Myocyte (in vitro differentiated cells): ENCODE data around the gene ICAM4. TPM values are rescaled to one million over a fixed set of nuclear protein-coding genes. Genes with fewer than 3 reads are reported as not detected.
"Not testable (repeated sequence)": the region's sequence is repeated elsewhere in the genome, so short reads cannot be mapped to it uniquely, and the experiment has no call there.

ENCODE experiments used
- DNase-seq: peaks from one replicate; pipeline ENCODE4 v3.0.0-alpha.2; 2012; ENCODE audit warnings: low read depth
- total RNA-seq: library from RNA; depleted of rRNA; stranded (reverse); fragments of >200 nt; gene quantifications from 2 replicates; pipeline ENCODE4 v1.2.3, GENCODE V29; 2014

The ICAM4 gene
- total RNA-seq, 1 donor from 2014 or later: 1.4 TPM

DNA sequence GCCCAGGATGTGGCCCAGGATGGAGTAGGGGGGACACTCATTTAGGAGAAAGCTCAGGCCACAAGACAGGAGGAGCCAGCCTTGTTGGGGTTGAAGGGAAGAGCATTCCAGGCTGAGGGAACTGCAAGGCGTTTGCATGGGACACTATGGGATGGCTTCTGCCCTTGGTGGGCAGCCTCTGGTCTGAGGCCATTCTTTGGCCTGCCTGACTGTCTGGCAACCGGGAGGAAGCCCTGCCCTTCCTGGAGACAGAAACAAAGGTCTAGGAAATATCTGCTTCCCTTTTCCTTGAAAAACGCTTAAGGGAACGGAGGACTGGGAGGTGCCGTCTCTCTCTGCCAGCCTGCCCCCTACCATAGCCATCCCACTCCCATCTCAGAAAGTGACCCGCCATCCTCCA lies 18.7 kb upstream of the ICAM4 start:
- no peak for DNase-seq

GRCh38 chr19:10269333-10270179 lies 17.2 kb upstream of the ICAM4 start:
- peak; percentile 70 for DNase-seq

DNA sequence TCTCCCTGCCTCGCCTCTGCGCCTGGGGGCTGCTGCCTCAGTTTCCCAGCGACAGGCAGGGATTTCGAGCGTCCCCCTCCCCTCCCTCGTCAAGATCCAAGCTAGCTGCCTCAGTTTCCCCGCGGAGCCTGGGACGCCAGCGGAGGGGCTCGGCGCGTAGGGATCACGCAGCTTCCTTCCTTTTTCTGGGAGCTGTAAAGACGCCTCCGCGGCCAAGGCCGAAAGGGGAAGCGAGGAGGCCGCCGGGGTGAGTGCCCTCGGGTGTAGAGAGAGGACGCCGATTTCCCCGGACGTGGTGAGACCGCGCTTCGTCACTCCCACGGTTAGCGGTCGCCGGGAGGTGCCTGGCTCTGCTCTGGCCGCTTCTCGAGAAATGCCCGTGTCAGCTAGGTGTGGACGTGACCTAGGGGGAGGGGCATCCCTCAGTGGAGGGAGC lies 16.6 kb upstream of the ICAM4 start:
- DNase-seq: no peak

DNA sequence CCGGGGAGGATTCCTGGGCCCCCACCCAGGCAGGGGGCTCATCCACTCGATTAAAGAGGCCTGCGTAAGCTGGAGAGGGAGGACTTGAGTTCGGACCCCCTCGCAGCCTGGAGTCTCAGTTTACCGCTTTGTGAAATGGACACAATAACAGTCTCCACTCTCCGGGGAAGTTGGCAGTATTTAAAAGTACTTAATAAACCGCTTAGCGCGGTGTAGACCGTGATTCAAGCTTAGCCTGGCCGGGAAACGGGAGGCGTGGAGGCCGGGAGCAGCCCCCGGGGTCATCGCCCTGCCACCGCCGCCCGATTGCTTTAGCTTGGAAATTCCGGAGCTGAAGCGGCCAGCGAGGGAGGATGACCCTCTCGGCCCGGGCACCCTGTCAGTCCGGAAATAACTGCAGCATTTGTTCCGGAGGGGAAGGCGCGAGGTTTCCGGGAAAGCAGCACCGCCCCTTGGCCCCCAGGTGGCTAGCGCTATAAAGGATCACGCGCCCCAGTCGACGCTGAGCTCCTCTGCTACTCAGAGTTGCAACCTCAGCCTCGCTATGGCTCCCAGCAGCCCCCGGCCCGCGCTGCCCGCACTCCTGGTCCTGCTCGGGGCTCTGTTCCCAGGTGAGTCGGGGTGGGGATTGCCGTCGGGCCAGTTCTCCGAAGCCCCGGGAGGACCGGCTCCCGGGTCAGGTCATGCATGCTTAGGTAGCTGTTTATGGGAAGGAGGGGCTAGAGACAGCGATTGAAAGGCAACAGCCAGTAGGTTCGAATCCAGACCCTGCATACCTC lies 15.9 kb upstream of the ICAM4 start, which contains the start of gene ICAM1:
TSS of gene ICAM1 (plus strand) at position 505 of the 779 bp plus-strand sequence. CDS start at position 545, 40 bp downstream.
- peak; percentile 33 for DNase-seq

- no peak for DNase-seq
Observed at GRCh38 chr19:10271543-10272086, 15.1 kb upstream of the ICAM4 start.

DNA sequence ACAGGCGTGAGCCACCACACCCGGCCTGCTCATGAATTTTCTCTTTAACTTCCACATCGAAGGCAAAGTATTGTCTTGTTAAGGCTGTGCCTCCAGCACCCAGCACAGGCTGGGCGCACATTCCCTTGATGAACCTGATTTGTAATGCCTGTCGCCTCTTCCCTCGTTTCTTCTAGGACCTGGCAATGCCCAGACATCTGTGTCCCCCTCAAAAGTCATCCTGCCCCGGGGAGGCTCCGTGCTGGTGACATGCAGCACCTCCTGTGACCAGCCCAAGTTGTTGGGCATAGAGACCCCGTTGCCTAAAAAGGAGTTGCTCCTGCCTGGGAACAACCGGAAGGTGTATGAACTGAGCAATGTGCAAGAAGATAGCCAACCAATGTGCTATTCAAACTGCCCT lies 12.2 kb upstream of the ICAM4 start:
- DNase-seq: no peak

DNA sequence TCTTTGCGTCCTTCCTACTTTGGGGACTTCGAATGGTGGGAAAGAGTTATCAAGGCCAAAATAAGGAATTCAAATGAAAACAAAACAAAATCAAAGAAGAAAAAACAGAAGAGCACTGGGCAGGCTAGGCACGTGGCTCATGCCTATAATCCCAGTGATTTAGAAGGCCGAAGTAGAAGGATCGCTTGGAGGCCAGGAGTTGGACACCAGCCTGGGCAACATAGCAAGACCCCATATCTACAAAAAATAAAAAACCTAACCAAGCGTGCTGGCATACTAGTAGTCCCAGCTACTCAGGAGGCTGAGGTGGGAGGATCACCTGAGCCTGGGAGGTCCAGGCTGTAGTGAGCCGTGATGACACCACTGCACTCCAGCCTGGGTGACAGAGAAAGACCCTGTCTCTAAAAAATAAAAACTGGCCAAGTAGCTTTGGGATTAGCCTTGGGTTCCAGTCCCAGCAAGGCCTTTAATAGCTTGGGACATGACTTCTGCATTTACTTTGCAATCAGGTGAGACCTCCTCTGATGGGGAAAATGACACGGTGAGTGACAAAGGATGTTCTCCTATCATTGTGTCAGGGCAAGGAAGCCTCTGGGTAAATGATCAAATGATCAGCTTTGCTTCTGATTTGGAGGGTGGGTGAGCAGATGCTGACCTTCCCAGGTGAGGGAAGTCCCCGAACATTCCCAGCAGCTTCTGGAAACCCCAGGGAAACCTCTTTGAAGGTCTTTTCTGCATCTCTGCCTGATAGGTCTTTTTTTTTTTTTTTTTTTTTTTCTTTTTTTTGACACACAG lies 8.8 kb upstream of the ICAM4 start:
- DNase-seq: no peak

- DNase-seq: no peak
Observed at GRCh38 chr19:10278935-10279334, 7.8 kb upstream of the ICAM4 start.

DNA sequence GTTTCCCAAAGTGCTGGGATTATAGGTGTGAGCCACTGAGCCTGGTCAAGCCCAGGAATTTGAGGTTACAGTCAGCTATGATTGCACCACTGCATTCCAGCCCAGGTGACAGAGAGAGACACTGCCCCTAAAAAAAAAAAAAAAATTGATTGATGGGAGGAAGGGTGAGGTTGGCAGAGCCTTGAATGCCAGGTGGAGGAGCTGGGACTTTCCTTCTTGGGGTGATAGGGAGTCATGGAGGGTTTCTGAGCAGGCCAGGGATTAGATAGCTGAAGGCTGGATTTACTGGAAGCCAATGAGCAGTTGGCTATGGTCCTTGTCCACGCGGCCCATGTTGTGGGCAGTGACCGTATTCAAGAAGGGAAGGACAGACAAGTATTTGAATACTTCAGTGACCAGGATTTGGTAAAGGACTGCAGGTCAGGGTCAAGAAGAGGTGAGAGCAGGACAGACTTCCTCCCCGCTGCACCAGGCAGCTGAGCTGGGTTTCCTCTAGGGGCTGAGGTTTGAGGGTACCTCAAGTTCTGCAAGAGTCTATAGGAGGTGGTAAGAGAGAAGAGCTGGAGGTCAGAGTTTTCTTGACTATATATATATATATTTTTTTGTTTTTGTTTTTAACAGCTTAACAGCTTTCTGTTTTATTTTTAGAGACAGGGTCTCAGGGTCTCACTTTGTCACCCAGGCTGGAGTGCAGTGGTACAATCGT lies 6.9 kb upstream of the ICAM4 start:
- no peak for DNase-seq

GRCh38 chr19:10282043-10282442 lies 4.7 kb upstream of the ICAM4 start:
- DNase-seq: not testable (repeated sequence)

DNA sequence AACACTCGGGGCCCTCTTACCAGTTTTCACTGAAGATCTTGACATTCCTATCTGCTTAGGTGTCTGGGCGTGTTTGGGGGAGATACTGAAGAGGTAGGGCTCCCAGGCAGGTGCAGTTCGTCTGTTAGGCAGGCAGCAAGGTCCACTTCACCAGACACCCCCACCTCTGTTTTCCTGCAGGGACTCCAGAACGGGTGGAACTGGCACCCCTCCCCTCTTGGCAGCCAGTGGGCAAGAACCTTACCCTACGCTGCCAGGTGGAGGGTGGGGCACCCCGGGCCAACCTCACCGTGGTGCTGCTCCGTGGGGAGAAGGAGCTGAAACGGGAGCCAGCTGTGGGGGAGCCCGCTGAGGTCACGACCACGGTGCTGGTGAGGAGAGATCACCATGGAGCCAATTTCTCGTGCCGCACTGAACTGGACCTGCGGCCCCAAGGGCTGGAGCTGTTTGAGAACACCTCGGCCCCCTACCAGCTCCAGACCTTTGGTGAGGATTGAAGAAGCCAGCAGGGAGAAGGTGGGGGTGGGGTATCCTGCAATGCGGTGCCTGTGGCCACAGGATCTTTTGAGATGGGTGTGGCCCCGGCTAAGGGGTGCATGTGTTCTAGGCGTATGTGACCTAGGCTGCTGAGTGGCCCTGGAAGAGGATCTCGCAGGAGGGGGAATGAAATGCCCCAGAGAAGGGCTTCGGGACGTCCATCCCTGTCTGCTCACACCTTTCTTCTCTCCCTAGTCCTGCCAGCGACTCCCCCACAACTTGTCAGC lies 3.3 kb upstream of the ICAM4 start:
- no peak for DNase-seq

- DNase-seq: no peak
Observed at GRCh38 chr19:10284065-10284959, 2.4 kb upstream of the ICAM4 start.

DNA sequence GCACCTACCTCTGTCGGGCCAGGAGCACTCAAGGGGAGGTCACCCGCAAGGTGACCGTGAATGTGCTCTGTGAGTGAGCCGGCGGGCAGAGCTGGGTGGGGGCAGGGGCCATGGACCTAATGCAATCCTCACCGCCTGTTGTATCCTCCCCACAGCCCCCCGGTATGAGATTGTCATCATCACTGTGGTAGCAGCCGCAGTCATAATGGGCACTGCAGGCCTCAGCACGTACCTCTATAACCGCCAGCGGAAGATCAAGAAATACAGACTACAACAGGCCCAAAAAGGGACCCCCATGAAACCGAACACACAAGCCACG lies 1.8 kb upstream of the ICAM4 start:
- no peak for DNase-seq

- no peak for DNase-seq
Observed at GRCh38 chr19:10285393-10285792, 1.4 kb upstream of the ICAM4 start.

GRCh38 chr19:10288662-10289166 lies 2.0 kb downstream of the ICAM4 start:
- DNase-seq: no peak

- DNase-seq: no peak
Observed at GRCh38 chr19:10289167-10289835, 2.5 kb downstream of the ICAM4 start.

- DNase-seq: no peak
Observed at GRCh38 chr19:10289836-10290356, 3.1 kb downstream of the ICAM4 start, which contains the start of gene ICAM5. ICAM5 (plus strand) TSS chr19:10289952; CDS start chr19:10290044, 92 bp downstream.
